Upper lobe of left lung (tissue), 4 donors: Measurements from ENCODE around the gene RIBC1.
A peak's percentile ranks its signal among the peaks of the same experiment; 100 is the strongest.

Experiments
- POLR2AphosphoS5 ChIP-seq, 2 donors: sonication (generic); formaldehyde crosslinking; IDR thresholded peaks; one replicate each; pipeline ENCODE4 v1.5.1; 2017; ENCODE audit warnings: antibody characterized with exemption in 2 of 2
- TF ChIP-seq, protein P1 (sequence below), 6 experiments: fragments of 450-650 bp in 4 of 6; fragments of 200-600 bp in 2 of 6; sonication (generic) in 2 of 6; IDR thresholded peaks; one replicate each; pipeline ENCODE4 v1.5.1; 2016 to 2019; ENCODE audit warnings: antibody characterized with exemption in 6 of 6

- TF ChIP-seq, protein P1, sequence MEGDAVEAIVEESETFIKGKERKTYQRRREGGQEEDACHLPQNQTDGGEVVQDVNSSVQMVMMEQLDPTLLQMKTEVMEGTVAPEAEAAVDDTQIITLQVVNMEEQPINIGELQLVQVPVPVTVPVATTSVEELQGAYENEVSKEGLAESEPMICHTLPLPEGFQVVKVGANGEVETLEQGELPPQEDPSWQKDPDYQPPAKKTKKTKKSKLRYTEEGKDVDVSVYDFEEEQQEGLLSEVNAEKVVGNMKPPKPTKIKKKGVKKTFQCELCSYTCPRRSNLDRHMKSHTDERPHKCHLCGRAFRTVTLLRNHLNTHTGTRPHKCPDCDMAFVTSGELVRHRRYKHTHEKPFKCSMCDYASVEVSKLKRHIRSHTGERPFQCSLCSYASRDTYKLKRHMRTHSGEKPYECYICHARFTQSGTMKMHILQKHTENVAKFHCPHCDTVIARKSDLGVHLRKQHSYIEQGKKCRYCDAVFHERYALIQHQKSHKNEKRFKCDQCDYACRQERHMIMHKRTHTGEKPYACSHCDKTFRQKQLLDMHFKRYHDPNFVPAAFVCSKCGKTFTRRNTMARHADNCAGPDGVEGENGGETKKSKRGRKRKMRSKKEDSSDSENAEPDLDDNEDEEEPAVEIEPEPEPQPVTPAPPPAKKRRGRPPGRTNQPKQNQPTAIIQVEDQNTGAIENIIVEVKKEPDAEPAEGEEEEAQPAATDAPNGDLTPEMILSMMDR (IDR thresholded peaks at IDR 0.05) = peak; percentile 49 to 86 (median 75)
- no peak for TF ChIP-seq POLR2AphosphoS5 (IDR thresholded peaks at IDR 0.05)
Observed at GRCh38 chrX:53435997-53436396, 13.3 kb downstream of the RIBC1 start.
